OCI-M1 (cell line): ENCODE results near the gene OSBPL10.

Experiments used
- DNase-seq: peaks from one replicate; lab custom pipeline; 2025; lab: John Stamatoyannopoulos, UW

OSBPL10 gene

DNA sequence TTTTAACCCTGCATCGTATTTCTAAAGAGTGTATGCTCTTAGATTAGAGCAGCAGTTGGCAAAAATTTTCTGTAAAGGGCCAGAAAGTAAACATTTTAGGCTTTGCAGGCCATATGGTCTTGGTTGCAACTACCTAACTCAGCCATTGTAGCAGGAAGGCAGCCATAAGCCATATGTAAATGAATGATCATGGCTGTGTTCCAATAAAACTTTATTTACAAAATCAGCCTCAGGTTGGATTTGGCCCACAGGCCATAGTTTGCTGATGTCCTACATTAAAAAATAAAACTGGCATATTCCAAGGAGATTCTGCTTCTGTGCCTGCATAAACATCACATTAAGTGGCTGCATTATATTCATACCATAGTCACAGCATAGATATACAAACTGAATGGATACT is 313.5 kb downstream of the OSBPL10 start:
- no peak for DNase-seq

DNA sequence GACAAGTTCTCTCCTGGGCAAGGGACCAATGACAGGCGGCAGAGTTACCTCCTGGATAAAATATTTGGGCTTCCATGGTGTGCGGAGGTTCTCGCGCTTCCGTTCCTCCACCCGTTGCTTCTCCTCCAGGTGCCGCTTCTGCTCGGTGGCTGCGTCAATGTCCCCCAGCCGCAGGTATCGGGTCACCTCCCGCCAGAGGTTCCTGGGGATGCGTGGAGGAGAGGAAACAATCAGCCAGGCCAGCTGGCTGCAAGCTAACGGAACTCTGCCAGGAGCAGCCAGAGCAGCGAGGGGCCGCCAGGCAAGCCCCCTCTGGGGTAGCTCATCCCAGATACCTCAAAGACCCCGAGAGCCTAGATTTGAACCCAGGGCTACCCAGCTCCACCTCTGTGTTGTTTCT is 317.0 kb downstream of the OSBPL10 start:
- no peak for DNase-seq

DNA sequence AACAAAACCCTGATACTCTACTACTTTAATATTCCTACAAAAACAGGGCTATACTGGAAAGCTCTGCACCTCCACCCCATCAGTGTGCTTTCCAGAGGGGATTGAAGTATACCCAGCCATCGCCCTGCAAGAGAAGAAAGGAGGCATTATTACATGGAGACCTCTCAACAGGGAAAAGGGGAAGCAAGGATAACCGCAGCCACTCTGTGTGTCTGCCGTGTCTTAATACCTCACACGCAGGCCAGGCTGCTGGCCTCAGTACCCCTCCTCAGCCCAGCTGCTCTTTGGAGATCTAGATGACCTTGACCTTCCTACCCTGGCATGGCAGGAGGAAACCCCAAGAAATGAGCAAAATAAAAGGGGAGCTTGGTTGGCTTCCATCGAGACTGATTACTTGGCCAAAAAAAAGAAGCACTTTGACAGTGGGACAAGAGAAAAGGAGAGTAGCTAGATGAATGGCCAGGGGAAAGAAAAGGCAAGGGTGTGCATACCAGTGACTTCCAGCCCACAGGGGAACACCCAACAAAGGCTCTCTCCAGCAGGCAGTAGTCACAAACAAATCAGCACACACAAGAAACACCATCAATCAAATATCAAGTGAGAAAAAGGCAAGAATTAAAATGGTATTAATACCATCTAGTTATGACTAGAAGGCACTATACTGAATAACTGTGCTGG is 318.9 kb downstream of the OSBPL10 start:
- DNase-seq: no peak

DNA sequence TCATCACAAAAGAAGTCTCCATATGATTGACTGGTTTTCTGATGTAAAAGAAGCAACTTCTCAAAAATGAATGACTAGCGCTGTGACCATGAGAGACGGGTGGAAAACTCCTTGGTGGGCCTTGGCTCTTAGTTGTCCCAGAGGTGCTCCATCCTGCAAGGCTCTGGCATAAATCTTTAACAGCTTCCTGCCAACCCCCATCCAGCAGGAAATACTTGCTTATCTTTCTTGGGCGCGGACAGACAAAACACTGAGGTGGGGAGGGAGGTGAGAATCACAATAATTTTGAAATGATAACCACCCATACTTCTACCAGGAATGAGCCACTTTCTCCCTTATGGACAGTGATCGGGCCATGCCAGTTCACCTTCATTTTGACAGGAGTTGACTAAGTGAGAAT is 319.8 kb downstream of the OSBPL10 start:
- DNase-seq: no peak

DNA sequence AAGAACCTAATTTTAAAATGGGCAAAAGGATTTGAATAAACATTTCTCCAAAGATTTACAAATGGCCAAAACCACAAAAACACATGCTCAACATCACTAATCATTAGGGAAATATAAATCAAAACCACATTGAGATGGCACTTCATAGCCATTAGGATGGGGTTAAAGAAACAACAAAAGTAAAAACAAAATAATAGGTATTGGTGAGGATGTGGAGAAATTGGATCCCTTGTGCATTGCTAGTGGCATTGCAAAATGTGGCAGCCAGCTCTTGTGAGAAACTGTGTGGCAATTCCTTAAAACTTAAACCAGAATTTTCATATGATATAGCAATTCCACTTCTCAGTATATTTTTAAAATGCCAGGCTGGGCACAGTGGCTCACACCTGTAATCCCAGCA is 321.8 kb downstream of the OSBPL10 start:
- DNase-seq: no peak

DNA sequence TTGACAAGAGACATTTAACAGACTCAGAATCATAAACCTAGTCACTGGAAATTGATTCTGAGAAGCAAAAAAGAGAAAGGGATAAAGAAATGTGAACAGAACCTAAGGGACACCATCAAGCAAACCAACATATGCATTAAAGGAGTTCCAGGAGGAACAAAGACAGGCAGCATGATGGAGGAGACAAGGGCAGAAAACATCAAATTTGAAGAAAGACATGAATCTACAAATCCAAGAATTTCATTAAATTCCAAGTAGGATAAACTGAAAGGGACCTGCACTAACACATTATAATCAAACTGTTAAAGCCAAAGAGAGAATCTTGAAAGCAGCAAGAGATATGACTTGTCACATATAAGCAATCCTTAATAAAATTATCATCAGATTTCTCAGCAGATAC is 326.1 kb downstream of the OSBPL10 start:
- no peak for DNase-seq

DNA sequence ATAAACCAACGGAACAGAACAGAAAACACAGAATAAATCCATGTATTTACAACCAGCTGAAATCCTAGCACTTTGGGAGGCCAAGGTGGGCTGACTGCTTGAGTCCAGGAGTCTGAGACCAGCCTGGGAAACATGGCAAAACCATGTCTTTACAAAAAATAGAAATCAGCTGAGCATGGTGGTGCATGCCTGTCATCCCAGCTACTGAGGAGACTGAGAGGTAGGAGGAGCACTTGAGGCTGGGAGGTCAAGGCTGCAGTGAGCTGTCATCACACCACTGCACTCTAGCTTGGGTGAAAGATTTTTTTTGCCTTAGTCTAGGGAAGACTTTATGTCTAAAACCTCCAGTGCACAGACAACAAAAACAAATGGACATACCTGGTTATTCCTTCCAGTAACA is 327.6 kb downstream of the OSBPL10 start:
- no peak for DNase-seq

DNA sequence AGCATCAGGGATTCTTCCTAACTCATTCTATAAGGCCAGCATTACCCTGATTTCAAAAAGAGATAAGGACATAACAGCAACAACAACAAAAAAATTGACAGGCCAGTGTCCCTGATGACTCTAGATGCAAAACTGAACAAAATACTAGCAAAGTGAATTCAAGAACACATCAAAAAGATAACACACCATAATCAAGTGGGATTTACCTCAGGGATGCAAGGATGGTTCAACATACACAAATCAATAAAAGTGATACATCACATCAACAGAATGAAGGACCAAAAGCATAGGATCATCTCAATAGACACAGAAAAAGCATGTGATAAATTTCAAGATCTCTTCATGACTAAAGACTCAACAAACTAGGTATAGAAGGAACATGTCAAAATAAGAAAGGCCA is 328.8 kb downstream of the OSBPL10 start:
- DNase-seq: no peak

DNA sequence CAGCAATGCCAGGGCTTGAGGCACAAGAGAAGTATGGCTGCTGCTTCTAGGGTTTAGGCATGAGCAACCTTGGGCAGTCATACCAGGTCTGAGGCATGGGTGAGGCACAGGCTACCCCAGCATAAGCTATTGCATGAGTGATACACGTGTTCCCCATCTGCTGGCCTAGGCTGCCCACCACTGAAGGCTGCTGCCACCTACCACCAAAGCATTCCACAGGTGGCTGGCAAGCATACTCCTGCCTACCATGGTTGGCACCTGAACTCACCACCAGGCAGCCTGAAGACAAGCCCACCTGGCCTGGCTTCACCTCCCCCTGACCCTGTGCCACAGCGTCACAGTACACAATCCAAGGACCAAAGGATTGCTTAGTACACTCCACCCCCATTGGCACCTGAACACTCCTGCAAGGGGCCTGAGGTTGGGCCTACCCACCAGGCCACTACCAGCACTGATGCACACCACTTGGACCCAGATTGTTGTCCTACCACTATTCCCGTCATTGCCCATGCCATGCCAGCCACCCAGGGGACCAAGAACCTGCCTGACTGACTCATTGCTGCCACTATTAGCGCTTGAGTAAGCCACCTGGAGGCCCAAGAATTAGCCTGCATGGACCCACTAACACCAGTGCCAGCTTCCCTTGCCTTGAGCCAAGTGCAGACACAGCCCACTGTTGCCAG is 332.6 kb downstream of the OSBPL10 start:
- DNase-seq: no peak

DNA sequence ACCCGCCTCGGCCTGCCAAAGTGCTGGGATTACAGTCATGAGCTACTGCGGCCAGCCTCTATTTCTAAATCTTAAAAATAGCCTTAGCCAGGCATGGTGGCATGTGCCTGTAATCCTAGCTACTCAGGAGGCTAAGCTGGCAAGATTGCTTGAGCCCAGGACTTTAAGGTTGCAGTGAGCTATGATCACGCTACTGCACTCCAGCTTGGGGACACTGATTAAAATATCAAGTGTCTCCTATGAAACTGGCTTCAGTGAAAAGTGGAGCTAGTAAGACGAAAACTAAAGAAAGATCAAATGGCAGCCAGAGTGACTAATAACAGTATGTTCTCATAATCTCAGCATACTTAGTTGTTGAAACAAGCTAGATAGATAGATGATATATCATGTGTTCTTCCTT is 335.8 kb downstream of the OSBPL10 start:
- no peak for DNase-seq

DNA sequence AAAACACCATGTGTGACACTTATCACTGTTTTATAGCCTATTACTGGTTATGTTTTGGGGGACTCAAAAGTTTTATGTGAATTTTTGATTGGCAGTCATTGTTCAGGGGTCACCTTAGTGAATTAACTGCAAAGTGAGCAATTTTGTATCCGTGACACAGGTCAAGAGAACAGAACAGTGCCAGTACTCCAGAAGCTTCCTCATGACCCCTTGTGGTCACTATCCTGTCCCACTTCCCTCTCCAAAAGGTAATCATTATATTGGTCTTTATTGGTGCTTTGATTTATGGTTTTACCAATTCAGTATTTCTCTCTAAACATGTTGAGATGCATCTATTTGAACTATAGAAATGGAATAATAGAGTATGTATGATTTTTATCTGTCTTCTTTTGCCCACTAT is 341.2 kb downstream of the OSBPL10 start:
- no peak for DNase-seq

DNA sequence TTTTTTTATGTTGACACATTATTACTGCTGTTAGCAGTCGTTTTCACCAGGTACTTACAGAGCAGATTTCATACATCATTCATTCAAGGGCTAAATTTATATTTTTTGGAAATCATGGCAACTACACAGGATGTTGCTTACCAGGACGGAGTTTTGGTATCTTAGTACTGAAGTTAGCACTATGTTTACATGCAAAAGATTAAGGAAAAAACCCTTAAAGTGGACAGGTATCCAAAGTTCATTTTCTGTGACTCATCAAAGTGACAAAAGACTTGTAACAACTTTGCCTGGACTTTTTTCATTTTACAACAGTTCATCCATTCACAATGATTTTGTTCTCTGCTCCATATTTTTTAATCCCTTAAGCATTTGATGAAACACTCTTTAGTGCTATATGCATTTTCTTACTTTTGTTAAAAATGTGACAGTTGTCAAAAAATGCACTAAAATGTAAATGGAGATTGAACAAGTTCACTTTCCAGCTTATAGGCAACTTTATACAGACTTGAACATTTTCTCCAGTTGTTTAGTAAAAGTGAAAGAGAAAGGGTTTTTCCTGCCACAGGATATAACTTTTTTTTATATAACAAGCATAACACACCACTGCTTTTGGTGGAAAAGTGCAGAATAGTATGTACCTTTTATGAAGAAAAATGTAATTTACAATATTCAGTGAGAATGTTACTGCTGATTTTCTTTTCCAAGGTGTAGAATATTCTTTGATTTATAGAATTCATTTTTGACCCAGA is 344.2 kb downstream of the OSBPL10 start:
- DNase-seq: no peak

DNA sequence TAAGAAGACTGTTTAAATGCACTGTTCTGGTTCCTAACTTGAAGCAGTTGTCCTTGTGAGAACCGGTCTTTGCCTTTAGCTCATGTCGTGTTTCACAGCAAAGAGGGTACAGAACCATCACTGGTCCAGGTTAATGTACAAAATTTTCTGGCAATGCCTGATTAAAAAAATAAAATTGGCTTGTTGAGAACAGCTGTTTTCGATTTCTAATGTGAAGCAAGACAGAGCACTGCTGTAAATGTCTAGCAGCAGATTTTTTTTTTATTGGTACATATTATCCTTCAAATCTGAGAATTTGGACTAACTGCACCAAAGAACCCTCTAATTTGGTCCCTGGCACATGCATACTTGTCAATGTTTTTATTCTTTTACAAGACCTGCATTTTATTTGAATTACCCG is 345.0 kb downstream of the OSBPL10 start:
- DNase-seq: no peak

DNA sequence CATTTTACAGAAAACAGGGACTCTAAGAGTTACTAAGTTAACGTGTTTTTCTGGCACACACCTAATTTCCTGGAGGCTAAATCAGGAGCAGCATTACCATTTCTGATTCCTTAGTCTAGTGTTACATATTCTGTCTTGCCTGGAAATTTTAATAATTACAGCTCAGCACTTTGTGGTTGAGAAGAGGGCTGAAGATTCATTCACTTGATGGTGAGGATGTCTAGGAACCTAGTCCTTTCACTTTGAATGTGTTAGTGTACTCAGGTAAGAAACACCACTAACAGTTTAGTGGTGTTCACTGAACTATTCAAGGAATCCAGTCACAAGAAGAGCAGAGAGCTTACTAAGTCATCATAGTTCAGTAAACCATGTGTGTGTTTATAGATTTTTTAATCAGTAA is 345.5 kb downstream of the OSBPL10 start:
- no peak for DNase-seq

DNA sequence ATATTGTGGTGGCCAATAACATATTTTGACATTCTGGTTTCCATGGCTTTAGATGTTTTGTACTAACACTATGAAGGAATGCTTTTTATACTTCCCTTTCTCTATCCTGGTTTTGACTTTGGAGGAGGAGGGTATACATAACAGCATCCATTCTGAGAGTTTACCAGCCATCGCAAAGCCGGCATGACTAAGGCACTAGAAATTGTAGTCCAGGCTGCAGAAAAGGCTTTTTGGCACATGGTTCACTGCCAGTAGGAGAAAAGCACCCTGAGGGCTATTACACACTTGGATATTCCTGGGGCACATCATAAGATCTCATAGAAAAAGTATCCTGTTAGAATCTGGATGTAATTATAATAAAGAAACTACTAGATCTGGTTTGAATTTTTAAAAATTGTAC is 346.6 kb downstream of the OSBPL10 start:
- DNase-seq: no peak

DNA sequence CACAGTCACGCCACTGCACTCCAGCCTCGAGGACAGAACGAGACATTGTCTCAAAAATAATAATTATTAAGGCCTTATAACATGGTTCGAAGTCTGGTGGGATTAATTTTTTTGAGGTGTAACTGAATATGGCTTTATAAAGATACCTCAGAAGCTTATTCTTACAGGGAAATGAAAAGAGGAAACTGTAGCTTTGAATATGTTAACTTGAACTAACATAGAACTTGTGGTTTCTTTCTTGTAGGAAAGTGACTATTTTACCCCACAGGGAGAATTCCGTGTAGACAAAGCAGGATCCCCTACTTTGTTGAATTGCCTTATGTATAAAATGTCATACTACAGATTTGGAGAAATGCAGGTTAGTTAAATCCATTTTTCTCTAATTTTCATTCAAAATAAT is 352.0 kb downstream of the OSBPL10 start:
- no peak for DNase-seq

DNA sequence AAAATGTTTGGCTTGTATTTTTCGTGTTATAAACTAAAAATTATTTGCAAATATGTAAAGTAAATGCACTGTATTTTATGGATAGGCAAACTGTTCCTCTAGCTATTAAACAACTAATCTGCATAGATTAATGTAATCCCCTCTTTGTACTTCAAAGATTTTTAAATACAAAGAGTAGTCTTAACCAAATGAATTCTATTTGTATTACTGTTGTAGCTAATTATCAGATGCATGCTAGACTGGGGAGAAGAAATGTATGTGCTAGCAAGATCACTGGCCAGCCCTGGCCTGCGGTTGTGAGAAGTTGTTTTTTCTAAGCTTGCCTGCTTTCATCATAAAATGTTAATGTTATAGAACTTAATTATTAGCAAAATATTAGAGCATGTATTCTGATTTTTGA is 355.7 kb downstream of the OSBPL10 start:
- DNase-seq: no peak

DNA sequence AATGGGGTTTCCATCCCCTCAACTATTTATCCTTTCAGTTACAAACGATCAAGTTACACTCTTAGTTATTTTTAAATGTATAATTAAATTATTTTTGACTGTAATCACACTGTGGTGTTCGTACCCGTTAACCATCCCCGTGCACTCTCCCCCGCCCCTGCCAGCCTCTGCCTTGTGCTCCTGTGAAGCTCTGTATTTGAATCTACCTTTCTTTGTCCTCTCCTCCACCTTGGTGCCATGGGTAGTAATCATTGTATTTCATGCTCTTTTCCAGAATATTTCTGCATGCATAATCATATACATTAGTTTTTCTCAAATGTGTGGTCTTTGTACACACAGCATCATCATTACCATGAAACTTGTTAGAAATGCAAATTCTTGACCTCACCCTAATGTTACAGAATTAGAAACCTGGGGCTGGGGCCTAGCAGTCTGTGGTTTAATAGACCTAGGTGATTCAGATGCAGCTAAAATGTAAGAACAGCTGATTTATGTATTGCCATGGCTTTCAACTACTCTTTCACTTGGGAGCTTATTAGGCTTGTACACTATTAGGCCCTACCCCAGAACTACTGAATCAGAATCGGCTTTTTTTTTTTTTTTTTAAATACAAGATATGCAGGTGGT is 356.9 kb downstream of the OSBPL10 start:
- DNase-seq: no peak

DNA sequence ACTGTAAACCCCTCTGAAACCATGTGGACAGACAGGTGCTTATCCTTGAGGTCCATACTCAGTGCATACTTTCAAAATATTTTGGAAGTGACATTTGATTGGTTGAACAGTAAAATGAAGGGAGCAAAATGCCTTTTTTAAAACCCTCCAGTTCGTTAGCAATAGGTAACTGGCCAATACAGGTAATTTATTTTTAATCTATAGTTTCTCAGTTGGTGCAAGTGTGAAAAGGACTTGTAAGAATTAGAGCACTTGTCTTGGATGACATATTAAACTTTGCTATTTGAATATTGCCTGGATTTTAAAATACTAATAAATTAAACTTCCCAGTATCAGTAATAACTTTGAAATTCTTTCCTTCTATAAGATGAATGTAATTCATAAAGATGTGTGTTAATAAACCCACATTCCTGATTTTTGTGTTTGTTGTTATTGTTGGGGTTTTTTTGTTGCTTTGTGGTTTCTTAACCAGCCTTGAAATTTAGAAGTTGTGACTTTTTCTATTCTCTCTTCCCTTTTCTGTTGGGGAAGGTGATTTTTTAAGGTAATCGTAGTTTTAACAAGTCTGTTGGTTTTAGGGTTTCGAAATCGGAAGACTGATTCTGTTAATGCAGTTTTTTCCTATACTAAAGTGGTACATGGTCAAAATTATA is 358.3 kb downstream of the OSBPL10 start:
- no peak for DNase-seq

DNA sequence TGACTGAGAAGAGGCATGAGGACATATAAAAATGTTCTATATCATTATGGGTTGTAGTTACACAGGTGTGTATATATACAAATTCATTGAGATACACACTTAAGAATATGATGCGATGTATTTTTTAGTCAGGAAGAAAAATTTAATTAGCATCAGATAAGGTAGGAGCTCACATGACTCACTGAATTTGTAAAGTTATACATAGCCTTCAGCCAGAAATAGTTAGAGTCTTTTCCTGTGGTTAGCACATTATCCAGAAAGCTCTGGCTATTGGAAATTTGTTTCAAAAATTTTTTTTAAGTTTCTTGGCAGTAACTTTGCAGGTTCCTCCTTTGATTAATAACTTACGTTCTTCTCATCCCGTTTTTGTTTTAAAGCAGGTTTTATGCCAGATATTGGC is 359.7 kb downstream of the OSBPL10 start:
- DNase-seq: no peak

DNA sequence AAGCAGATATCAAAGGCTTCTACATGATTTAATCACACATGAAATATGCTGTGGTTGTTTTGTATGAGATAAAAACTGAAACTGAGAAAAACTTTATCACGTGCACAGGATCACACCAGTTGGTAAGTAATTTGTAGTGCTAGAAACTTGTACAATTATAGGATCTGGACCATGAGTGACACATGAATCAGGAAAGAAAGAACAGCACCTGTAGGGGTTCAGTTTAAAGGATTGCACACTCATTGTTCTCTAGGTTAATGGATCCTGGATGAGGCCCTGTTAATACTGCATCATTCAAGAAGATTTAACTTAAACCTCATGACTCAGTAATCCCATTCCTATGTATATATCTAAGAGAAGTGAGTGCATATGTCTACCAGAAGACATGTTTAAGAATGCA is 360.4 kb downstream of the OSBPL10 start:
- DNase-seq: no peak

DNA sequence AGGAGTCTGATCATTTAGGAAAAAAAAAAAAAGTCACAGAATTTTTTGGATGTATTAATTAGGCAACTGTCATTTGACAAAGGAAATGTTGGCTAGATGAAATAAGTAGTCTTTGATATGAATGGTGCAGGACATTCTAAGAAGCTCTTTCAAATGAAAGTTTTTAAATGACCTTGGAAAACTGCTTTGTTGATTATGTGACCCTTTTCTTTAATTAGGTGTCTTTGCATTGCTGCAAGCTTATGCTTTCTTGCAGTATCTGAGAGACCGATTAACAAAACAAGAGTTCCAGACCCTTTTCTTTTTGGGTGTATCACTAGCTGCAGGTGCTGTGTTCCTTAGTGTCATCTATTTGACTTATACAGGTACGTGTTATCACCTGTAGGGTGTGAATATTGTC is 364.4 kb downstream of the OSBPL10 start:
- no peak for DNase-seq
